CMK (cell line): ENCODE data around the gene HNRNPL.
"Not testable (repeated sequence)": the region's sequence is repeated elsewhere in the genome, so short reads cannot be mapped to it uniquely, and the experiment has no call there.

Source experiments
- DNase-seq: peaks from one replicate; pipeline ENCODE4 v3.0.0-alpha.2; 2010; ENCODE audit warnings: low read depth

The HNRNPL gene

DNA sequence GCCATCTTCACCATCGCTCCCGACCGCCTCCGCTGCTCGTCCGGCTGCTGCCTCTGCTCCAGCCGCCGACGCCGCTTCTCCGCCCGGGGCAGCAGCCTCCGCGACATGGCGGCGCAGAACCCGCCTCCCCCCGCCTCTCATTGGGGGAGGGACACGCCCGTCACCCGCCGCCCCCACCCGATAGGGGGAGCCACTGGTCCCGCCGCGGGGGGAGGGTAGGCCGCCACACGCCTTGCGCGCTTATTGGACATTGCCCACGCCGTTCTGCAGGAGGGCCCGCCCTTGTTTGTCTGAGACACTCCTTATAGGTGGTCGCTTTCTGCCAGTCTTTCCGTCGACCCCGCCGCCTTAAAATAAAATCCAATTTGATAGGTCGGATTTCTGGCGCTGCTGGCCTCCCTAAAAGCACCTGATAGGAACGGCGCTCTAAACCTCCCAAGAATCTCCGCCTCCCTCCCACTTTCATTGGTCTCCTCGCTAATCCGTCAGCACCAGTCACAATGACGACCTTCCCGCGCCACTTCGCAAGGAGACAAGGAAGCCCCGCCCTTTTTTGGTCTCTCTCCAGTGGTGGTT lies at the start of gene HNRNPL:
Gene HNRNPL, minus strand, starts transcription at position 127 of the 576 bp plus-strand sequence. Its CDS starts 20 bp downstream, at position 107.
- DNase-seq: peak; percentile 100

DNA sequence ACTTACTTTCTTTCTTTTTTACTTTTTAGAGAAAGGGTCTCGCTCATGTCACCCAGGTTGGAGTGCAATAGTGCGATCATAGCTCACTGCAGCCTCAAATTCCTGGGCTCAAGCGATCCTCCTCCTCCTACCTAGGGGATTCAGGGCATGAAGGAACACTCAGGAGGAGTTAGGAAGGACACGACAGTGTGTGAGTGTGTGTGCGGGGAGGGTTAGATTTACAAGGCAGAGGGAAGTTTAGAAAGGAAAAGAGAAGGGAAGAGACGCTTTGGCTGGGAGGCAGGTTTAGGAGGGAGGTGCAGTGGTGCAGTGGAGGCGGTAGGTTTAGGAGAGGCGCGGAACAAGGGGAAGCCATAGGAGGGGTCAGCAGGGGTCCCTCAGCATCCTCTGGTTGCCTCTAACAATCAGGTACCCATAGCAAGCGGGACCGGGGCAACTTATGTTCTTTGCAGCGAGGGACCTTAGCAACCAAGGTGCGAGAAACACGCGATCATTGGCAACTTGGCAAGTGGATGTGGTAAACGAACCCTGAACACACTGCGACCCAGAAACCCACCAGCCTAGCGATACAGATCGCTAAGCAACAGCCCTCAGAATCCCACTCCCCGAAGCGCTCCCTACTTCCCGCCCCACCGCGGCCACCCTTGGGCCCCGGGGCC lies 49.1 kb upstream of the HNRNPL start:
- no peak for DNase-seq

DNA sequence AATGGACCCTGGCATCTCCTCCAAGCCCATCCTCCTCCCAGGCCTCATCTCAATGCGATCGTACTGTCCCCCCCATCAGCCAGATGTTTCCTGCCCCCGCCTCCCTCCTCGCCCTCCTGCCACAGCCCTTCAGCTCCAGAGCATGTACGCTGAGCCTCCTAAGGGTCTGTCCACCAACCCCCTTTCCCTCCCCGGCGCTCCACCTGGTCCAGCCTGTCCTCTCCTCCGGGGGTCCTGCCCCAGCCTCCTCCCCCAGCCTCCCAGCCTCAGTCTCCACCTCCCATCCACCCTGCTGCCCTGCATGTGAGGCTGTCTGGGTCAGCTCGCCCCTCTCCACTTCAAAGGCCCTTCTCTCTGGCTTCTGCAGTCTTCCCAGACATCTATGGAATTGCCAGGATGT lies 45.2 kb upstream of the HNRNPL start:
- no peak for DNase-seq

DNA sequence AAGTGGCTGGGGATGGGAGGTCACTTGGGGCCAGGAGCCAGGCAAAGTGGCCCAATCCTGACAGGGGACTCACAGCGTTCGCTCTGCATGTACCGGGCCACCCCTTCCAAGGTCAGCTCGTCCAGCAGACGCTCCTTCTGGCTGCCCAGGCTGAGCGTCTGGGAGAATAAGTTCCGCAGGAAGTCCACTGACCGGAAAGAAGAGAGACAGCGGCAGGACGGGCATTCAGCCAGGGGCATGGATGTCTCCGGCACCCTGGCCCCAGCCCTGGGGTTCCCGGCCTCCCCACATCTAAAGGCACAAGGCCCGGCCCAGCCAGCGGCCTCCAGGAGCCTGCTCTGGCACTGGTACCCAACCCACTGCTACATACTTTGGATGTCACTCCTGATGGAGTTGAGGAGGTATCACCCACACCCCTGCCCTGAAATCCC lies 43.6 kb upstream of the HNRNPL start:
- DNase-seq: no peak

DNA sequence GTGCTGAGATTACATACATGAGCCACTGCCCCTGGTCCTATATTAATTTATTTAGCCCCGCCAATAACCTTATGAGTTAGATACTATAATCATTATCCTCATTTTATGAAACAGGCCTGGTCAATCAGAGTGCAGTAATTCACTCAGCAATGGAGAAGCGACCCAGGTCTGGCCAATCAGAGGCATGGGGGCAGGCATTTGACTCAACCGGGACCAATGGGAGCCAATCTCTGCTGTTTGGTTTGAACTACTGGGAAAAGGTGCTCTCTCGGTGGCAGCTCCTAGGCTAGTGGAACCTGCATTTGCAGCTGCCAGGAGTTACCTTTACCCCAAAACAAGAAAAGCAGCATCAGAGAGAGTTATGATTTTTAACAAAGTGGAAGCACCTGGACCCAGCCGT lies 43.1 kb upstream of the HNRNPL start:
- DNase-seq: no peak

DNA sequence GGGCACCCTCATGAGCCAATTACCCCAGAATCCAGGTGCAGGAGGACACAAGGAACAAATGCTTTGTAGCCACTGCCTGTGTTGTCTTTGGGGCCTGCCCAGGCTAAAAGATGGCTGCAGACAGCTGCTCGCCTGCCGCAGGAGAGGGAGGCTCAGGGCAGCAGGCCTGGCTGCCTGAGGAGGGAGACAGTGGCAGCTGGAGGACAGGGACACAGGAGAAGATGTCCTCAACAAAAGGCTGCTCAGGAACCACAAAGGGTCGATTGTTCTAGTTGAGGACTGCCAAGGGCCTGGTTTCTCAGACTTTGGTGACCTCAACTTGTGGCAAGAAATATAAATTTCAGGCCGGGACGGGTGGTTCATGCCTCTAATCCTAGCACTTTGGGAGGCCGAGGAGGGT lies 42.0 kb upstream of the HNRNPL start:
- DNase-seq: no peak

DNA sequence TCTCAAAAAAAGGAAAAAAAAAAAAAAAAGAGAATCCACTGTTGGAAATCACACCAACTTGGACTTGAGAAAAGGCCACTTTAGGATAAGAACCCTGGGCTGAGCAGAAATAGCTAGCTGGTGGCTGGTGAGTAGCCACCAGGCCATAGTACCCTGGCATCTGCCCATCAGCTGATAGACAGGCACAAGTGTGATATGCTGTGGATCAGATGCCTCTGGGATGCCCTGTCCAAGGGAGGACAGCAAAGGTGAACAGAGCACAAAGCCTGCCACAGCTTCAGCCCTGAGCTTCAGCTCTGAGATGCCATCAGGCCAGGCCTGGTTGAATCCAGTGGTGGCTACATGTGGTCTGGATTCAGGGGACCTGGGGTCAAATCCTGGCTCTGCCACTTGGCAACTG lies 40.9 kb upstream of the HNRNPL start:
- DNase-seq: no peak

DNA sequence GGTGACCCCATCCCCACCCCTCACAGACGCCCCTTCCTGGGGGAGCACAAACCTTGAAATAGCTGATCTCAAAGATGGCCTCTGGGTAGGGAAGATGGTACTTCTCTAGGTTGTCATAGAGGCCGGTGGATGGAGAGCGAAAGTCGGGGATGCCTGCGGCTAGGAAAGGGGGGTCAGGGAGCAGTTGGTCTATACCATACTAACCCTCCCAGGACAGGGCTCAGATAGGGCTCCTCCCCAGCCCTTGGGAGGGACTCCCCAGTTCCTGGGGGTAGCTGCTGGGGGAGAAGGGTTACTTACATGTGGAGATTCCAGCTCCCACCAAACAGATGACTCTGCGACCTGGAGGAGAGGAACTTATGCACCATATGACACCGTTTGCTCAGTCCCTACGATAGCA lies 40.0 kb upstream of the HNRNPL start:
- no peak for DNase-seq

DNA sequence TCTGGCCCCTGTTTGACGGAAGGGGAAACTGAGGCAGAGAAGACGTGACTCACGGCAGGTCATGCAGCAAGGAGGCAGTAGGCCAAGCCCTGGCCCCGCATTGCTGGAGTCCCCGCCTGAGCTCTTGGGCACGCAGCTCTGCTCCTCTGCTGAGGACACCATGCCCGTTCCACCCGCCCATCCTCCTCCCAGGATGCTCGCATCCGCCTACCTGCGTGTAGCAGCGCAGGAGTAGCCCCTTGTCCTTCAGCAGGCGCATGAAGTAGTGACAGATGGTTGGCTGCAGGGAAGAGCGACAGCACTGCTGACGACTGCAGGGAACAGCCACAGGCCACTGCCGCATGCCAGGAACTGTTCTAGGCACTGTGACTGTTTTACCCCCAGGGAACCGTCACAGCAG lies 39.1 kb upstream of the HNRNPL start:
- DNase-seq: no peak

DNA sequence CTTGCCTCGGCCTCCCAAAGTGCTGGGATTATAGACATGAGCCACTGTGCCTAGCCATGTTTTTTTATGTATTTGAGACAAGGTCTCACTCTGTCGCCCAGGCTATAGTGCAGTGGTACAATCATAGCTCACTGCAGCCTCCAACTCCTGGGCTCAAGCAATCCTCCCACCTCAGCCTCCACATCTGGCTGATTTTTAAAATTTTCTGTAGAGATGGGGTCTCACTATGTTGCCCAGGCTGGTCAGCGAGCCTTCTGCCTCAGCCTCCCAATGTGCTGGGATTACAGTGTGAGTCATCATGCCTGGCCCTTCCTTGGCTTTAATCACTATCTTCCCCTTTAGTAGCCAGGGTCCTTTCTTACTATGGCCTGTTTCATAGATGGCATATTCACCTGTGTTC lies 34.9 kb upstream of the HNRNPL start:
- DNase-seq: not testable (repeated sequence)

DNA sequence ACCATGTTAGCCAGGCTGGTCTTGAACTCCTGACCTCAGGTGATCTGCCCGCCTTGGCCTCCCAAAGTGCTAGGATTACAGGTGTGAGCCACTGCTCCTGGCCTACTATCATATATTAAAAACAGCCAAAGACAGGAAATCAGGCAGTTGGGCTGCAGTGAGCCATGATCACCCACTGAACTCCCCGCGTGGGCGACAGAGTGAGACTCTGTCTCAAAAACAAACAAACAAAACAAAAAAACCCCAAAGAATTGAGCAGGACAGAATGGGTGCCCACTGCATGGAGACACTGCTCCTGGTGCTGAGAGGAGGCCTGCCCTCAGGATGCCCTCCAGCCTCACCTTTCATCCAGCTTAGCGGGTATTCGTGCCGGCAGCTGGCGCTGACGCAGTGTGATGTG lies 33.5 kb upstream of the HNRNPL start:
- no peak for DNase-seq

DNA sequence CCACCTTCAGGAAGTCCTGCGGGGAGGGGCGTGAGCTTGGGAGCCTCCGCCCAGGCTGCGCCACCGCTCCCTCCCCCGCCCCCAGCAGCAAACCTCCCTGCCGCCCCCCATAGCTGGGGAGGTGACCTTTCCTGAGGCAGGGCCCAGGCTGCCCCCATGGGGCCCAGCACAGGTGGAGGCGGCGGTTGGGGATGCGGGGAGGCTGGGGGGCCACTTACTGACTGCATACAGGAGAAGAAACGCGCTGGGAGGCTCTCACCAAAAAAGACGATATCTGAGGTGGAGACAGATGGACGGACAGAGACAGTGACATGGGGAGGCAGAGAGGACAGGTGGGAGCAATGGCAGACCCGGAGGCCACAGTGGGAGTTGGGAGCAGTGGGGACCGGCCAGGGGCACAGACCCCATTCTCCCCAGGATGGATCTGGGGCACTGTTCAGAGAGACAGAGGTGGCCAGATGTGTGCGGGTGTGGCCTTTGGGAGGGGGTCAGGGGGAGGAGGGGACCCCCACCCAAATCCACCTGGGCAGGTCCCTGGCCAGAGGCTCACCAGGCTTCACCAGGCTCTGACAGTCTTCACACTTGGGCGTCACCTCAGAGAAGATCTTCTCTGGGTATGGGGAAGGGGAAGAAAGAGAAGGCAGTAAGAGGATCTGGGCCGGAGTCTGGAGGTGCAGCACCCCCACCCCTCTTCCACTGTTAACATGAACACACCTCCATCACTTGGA lies 31.3 kb upstream of the HNRNPL start:
- no peak for DNase-seq

DNA sequence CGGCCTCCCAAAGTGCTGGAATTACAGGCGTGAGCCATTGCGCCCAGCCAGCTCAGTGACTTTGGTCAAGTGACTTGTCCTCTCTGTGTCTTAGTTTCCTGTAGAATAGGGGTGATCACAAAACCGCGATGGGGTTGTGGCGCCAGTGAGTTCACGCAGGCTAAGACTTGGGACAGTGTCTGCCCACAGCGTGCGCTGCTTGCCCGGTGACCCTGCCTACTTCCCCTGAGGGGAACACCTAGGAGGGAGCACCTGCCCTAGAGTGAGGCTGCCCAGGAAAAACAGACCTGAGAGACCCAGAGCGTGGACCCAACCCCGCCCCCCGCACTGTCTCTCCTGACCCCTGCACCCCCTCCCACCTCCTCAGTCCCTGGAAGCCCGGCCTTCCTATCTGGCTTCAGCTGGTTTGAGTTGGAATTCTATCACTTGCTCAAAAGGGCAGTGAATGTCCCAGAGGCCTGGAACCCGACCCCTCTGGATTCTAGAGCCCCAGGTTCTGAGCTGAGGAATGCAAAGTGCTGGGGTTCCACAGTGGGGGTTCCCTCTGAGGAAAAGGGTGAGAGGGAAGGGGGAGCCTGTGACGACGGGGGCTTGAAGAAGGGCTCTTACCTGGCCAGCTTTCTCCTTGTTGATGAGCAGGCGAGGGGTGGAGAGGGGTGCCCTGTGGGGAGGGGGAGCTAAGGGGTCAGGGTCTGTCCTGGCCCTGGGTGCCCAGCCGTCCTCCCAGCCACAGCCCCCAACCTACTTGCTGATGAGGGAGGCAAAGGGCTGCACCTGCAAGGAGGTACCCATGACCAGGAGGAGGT lies 30.5 kb upstream of the HNRNPL start:
- no peak for DNase-seq

DNA sequence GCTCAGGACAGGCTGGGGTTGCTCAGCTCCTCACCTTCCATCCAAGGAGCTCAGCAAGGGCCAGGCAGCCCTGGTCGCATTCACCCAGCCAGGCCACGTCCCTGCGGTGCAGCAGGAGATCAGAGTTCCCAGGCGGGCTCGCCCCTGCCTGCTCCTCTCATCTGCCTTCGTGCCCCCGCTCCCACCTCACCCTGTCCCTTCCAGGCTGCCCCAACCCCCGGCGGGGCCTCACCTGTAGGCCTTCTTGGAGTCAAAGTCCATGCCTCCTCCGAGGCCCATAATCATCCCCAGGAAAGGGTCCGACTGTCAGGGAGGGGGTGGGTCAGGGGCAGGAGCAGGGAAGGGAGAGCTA lies 29.6 kb upstream of the HNRNPL start:
- DNase-seq: no peak

DNA sequence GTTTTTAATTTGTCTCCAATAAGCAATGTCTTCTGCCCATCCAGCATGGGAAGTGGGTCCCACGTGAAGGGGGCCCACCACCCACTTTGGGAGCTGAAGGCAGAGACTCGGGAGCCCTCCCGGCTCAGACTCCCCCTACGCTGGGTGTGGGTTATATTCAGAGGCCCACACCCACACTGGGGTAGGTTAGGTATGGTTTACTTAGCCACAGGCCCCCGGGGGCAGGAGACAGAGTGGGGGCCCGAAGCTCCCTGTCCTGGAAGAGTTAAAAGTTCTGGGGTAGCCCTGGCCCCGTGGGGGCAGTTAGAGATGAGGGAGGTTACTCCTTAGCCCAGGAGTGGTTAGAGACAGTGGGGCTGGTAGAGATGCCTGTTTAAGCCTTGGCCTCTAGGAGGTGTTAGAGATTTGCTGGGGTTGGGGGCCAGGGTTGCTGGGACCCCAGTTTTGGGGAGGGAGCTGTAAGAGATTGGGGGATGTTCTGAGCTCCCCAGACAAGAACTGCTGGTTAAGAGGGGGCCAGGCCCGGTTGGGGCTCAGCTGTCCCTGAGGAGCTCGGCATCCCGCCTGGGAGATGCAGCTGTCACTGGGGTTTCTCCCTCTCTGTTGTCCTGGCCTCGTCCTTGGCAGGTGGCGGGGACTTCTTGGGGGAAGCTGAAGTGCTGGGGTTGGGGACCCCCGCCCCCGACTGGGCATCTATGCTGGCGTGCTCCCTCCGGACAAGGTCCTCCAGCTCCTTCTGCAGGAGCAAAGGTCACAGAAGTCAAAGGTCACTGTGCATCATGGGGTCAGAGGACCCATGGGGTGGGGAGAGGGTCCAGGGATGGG lies 29.0 kb upstream of the HNRNPL start:
- no peak for DNase-seq

DNA sequence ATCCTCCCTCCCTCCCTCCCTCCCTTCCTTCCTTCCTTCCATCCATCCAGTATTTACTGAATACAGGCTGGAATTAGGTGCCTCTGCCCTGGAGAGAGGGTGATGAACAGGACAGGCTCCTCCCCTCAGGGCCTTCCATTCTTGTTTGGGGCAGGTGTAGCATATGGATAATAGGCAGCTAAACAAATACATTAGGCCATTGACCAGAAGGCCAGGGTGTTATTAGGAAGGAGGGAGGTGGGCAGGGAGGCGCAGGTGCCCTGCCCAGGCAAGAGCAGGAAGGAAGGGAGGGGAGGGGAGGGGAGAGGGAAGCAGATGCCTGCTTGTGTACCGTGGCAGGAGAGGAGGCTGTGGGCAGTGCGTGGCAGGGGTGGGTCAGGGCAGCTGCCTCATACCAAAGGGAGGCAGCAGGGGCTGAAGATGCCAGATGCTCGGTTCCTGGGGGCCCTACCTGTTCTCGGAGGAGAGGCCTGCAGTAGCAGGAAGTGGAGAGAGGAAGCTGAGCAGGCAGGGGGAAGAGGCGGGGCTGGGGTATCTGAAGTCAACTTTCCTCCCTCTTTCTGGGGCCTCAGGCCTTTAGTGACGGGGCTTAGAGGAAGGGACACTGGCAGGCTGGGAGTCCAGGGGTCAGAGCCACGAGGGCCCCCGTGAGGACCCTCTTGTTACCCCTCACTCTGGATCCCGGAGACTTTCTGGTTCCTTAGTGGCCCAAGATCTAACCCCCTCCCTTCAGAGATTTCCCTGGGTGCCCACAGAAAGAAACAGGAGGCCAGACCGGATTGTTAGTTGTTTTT lies 28.2 kb upstream of the HNRNPL start, which contains the start of gene RINL:
Gene RINL, minus strand, starts transcription at position 495 of the 794 bp plus-strand sequence. CDS start 1,533 bp downstream, outside the sequence.
- peak; percentile 68 for DNase-seq

DNA sequence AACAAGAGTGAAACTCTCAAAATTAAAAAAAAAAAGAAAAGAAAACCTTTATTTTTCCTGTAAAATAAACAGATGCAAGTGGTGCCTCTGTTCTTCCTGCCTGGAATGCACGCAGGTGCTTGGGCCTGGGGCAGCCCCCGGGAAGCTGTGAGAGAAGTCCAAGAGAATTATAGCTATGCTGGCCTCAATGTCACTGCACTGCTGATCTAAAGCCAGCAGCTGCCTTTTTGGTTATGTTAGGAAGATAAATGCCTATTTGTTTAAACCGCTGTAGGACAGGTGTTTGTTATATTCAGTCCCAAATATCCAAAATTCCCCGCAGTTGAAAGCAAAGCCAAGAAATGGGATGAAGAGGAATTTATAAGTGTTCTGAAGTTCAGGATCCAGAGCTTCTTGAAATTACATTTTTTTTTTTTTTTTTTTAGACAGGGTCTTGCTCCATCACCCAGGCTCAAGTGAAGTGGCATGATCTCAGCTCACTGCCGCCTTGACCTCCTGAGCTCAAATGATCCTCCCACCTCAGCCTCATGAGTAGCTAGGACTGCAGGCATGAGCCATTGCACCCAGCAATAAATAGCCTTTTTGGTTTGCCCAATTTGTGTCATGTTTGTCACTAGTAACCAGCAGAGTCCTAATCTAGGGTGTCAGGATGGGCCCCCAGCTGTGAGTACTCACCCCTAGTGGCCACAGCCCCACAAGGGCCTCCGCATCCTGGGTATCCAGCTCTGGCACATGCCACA lies 26.0 kb upstream of the HNRNPL start:
- DNase-seq: no peak

DNA sequence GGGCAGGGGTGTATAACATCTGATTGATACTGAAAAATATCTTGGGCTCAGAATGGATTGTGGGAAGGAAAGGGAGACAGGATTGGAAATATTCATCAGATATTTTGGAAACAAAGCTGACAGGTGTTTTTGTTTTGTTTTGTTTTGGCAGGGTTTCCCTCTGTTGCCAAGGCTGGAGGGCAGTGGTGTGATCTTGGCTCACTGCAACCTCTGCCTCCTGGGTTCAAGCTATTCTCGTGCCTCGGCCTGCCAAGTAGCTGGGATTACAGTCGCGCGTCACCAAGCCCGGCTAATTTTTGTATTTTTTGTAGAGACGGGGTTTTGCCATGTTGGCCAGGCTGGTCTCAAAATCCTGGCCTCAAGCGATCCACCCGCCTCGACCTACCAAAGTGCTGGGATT lies 23.6 kb upstream of the HNRNPL start:
- DNase-seq: not testable (repeated sequence)

DNA sequence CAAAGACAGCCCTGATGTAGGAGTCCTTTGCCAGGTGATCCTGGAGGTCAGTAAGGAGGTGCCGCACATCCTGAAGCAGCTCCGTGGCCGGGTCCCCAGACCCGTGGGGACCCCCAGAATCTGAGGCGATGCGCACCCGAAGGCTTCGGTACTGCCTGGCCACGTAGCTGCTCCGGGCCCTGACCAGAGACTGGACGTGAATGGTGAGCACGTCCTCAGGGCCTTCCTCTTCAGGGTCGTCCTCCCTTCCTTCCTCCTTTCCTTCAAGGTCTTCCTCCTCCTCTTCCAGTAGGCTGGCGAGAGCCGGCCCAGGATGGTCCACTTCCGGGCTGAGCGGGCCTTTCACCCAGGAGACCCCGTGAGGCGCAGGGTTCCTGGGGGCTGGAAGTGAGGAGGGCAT lies 20.8 kb upstream of the HNRNPL start:
- DNase-seq: no peak
